HepG2 (cell line): Measurements from ENCODE around the gene KLHL33. TPM values are rescaled to one million over a fixed set of nuclear protein-coding genes. Genes with fewer than 3 reads are reported as not detected.

Experiments
- ARHGAP35 ChIP-seq: sonication (generic); formaldehyde crosslinking; IDR thresholded peaks from 2 replicates; pipeline ENCODE4 v1.9.0; 2022; ENCODE audit warnings: mild to moderate bottlenecking, inconsistent platforms, moderate library complexity, missing genetic modification reagents, borderline replicate concordance
- CBX2 ChIP-seq, 2 experiments: fragments of 200-600 bp in 1 of 2; sonication (generic); formaldehyde crosslinking in 1 of 2; IDR thresholded peaks; 2 replicates each; pipeline versions ENCODE4 v1.7.0 to v1.8.1; 2018 to 2022; ENCODE audit warnings: low read depth in 2 of 2, low read length in 1 of 2, mild to moderate bottlenecking in 1 of 2, missing genetic modification reagents in 1 of 2
- DNMT1 ChIP-seq: sonication (generic); formaldehyde crosslinking; IDR thresholded peaks from 2 replicates; pipeline ENCODE4 v1.5.1; 2020; ENCODE audit warnings: mild to moderate bottlenecking, missing genetic modification reagents
- LCORL ChIP-seq, 2 experiments: fragments of 450-650 bp in 1 of 2; sonication (generic) in 1 of 2; formaldehyde crosslinking in 1 of 2; IDR thresholded peaks; 2 replicates each; pipeline versions ENCODE4 v1.5.0 to v1.6.1; 2017 to 2020; ENCODE audit warnings: antibody characterized with exemption in 1 of 2, missing genetic modification reagents in 1 of 2
- MAZ ChIP-seq, 2 experiments: sonication (generic) in 1 of 2; formaldehyde crosslinking in 1 of 2; IDR thresholded peaks; 2 replicates each; pipeline versions ENCODE4 v1.5.0 to v1.6.1; 2012 to 2020; ENCODE audit warnings: low read depth in 2 of 2, mild to moderate bottlenecking in 2 of 2, borderline replicate concordance in 1 of 2, improper control_type of control experiment in 1 of 2, low read length in 1 of 2, missing genetic modification reagents in 1 of 2, moderate library complexity in 1 of 2
- MYNN ChIP-seq: sonication (generic); formaldehyde crosslinking; IDR thresholded peaks from 2 replicates; pipeline ENCODE4 v1.4.0; 2020; ENCODE audit warnings: mild to moderate bottlenecking, low read depth, missing genetic modification reagents
- TBX2 ChIP-seq: sonication (generic); formaldehyde crosslinking; IDR thresholded peaks from 2 replicates; pipeline ENCODE4 v1.5.0; 2020; ENCODE audit warnings: missing genetic modification reagents, mild to moderate bottlenecking, borderline replicate concordance
- TRIM24 ChIP-seq: sonication (generic); formaldehyde crosslinking; IDR thresholded peaks from 2 replicates; pipeline ENCODE4 v1.8.0; 2022; ENCODE audit warnings: mild to moderate bottlenecking, missing genetic modification reagents
- ZC3H4 ChIP-seq: sonication (generic); formaldehyde crosslinking; IDR thresholded peaks from 2 replicates; pipeline ENCODE4 v1.4.0; 2020; ENCODE audit warnings: missing genetic modification reagents, borderline replicate concordance
- ZFY ChIP-seq: sonication (generic); formaldehyde crosslinking; IDR thresholded peaks from 2 replicates; pipeline ENCODE4 v1.4.0; 2020; ENCODE audit warnings: missing genetic modification reagents
- ZNF124 ChIP-seq: sonication (generic); formaldehyde crosslinking; IDR thresholded peaks from 2 replicates; pipeline ENCODE4 v1.4.0; 2020; ENCODE audit warnings: missing genetic modification reagents
- ZNF781 ChIP-seq: sonication (generic); formaldehyde crosslinking; IDR thresholded peaks from 2 replicates; pipeline ENCODE4 v1.5.1; 2020; ENCODE audit warnings: borderline replicate concordance, mild to moderate bottlenecking, missing genetic modification reagents; ENCODE audit errors: not compliant biosample characterization
- polyA plus RNA-seq, 8 experiments: library from polyadenylated mRNA; depleted of rRNA in 3 of 8; stranded (reverse) in 7 of 8; unstranded in 1 of 8; fragments of >200 nt; fragmentation: Illumina TruSeq in 4 of 8; extraction: Trizol in 4 of 8; gene quantifications; 2 replicates each; pipeline versions ENCODE4 v1.2.1 to v1.2.3, GENCODE V29; 2011 to 2016; ENCODE audit warnings: low read depth in 4 of 8, missing spikeins in 1 of 8, mixed read lengths in 1 of 8; ENCODE audit not compliant: insufficient read depth in 1 of 8
- total RNA-seq, 5 experiments: library from RNA; depleted of rRNA; stranded (reverse); fragments of >200 nt; fragmentation: Illumina TruSeq; extraction: Trizol; gene quantifications; 2 replicates each; pipeline ENCODE4 v1.2.3, GENCODE V29; 2016; ENCODE audit warnings: low read depth in 1 of 5
- TF ChIP-seq, protein P1 (sequence below): sonication (generic); formaldehyde crosslinking; IDR thresholded peaks from 2 replicates; pipeline ENCODE4 v1.4.0; 2020; ENCODE audit warnings: missing genetic modification reagents
- TF ChIP-seq, protein P2 (sequence below): sonication (generic); formaldehyde crosslinking; IDR thresholded peaks from 2 replicates; pipeline ENCODE4; 2020; ENCODE audit warnings: missing genetic modification reagents, mild to moderate bottlenecking, borderline replicate concordance
- TF ChIP-seq, protein P3 (sequence below): sonication (generic); formaldehyde crosslinking; IDR thresholded peaks from 2 replicates; pipeline ENCODE4 v1.8.0; 2022; ENCODE audit warnings: mild to moderate bottlenecking, missing genetic modification reagents, borderline replicate concordance

The KLHL33 gene
- total and polyA plus RNA-seq, 2 of the 13 experiments (the other 11 are each of a cell fraction or from before 2014, with no cell fraction given) = not detected

DNA sequence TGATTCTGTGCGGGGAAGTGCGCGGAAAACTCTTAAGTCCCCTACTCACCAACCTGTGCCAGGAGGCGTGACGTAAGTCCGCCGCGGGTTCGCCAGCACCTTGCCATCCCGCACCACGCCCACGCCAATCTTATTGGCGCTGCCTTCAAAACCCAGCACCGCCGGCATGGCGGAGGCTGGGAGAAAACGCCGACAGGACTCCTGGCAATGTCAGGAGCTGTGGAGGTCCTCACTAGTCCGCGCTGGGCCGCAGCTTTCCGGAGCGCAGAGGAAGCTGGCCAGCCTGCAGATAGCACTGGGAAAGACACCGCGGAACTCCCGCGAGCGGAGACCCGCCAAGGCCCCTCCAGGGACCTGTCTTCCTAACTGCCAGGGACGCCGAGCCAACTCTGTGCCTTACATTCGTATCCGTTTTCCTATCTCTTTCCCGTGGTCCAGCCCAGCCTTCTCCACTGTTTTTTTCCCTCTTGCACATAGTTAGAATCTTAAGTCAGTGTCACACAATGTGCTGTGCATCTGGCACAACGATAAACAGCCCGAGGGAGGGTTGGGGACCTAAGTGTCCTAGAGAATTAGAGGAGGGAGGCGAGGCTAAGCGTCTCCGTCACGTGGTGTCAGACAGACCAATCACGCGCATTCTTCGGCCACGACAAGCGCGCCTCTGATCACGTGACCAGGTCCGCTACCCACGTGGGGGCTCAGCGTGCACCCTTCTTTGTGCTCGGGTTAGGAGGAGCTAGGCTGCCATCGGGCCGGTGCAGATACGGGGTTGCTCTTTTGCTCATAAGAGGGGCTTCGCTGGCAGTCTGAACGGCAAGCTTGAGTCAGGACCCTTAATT, 18.8 kb upstream of the KLHL33 start, which contains the start of the genes APEX1 and OSGEP (continued):
- TF ChIP-seq ZNF781 (CRISPR knock-in tag) (peak; percentile 75), CBX2 (IDR thresholded peaks at IDR 0.05; ENCODE audit: low read depth, low read length) (no peak), CBX2 (CRISPR knock-in tag; IDR thresholded peaks at IDR 0.05; ENCODE audit: low read depth) (0 out of 2 replicates have a peak, but pooled peaks have one; percentile 95), LCORL (IDR thresholded peaks at IDR 0.05) (peak; percentile 89), LCORL (CRISPR knock-in tag; IDR thresholded peaks at IDR 0.05) (peak; percentile 71; the same call in 1 of the 2 replicates), ZC3H4 (CRISPR knock-in tag) (0 out of 2 replicates have a peak, but pooled peaks have one; percentile 76), MAZ (IDR thresholded peaks at IDR 0.05; ENCODE audit: borderline replicate concordance, low read depth, low read length) (0 out of 2 replicates have a peak, but pooled peaks have one; percentile 40), MAZ (CRISPR knock-in tag; IDR thresholded peaks at IDR 0.05; ENCODE audit: low read depth) (peak; percentile 84; the same call in 1 of the 2 replicates), DNMT1 (no peak; the same call in 1 of the 2 replicates), ZFY (CRISPR knock-in tag) (peak; percentile 87), ARHGAP35 (CRISPR knock-in tag) (peak; percentile 58; the same call in 1 of the 2 replicates), TBX2 (peak; percentile 83), TRIM24 (CRISPR knock-in tag) (no peak), ZNF124 (peak; percentile 70; the same call in 1 of the 2 replicates), MYNN (CRISPR knock-in tag) (no peak)
- TF ChIP-seq, protein P1, sequence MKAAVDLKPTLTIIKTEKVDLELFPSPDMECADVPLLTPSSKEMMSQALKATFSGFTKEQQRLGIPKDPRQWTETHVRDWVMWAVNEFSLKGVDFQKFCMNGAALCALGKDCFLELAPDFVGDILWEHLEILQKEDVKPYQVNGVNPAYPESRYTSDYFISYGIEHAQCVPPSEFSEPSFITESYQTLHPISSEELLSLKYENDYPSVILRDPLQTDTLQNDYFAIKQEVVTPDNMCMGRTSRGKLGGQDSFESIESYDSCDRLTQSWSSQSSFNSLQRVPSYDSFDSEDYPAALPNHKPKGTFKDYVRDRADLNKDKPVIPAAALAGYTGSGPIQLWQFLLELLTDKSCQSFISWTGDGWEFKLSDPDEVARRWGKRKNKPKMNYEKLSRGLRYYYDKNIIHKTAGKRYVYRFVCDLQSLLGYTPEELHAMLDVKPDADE (CRISPR knock-in tag) = no peak
- TF ChIP-seq, protein P2, sequence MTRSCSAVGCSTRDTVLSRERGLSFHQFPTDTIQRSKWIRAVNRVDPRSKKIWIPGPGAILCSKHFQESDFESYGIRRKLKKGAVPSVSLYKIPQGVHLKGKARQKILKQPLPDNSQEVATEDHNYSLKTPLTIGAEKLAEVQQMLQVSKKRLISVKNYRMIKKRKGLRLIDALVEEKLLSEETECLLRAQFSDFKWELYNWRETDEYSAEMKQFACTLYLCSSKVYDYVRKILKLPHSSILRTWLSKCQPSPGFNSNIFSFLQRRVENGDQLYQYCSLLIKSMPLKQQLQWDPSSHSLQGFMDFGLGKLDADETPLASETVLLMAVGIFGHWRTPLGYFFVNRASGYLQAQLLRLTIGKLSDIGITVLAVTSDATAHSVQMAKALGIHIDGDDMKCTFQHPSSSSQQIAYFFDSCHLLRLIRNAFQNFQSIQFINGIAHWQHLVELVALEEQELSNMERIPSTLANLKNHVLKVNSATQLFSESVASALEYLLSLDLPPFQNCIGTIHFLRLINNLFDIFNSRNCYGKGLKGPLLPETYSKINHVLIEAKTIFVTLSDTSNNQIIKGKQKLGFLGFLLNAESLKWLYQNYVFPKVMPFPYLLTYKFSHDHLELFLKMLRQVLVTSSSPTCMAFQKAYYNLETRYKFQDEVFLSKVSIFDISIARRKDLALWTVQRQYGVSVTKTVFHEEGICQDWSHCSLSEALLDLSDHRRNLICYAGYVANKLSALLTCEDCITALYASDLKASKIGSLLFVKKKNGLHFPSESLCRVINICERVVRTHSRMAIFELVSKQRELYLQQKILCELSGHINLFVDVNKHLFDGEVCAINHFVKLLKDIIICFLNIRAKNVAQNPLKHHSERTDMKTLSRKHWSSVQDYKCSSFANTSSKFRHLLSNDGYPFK (CRISPR knock-in tag) = peak; percentile 92
- TF ChIP-seq, protein P3, sequence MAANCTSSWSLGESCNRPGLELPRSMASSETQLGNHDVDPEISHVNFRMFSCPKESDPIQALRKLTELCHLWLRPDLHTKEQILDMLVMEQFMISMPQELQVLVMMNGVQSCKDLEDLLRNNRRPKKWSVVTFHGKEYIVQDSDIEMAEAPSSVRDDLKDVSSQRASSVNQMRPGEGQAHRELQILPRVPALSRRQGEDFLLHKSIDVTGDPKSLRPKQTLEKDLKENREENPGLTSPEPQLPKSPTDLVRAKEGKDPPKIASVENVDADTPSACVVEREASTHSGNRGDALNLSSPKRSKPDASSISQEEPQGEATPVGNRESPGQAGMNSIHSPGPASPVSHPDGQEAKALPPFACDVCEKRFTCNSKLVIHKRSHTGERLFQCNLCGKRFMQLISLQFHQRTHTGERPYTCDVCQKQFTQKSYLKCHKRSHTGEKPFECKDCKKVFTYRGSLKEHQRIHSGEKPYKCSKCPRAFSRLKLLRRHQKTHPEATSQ (CRISPR knock-in tag) = peak; percentile 41; the same call in 1 of the 2 replicates
